ENCODE results near the gene PIP4K2B.

GRCh38 chr17:38783227-38783626 lies 16.1 kb downstream of the PIP4K2B start:
- TF ChIP-seq SP2 (IDR thresholded peaks at IDR 0.05; ENCODE audit: low read length), result no peak
- TF ChIP-seq BACH1 (IDR thresholded peaks at IDR 0.05; ENCODE audit: low read length), result no peak
- no peak for TF ChIP-seq EZH2 (IDR thresholded peaks at IDR 0.05; ENCODE audit: low read depth, low read length, severe bottlenecking)

All from H1 (cell line).